Measurements from ENCODE around the gene KRTAP5-3. TPM values are rescaled to one million over a fixed set of nuclear protein-coding genes. Genes with fewer than 3 reads are reported as not detected.

Gene KRTAP5-3
- total and polyA plus RNA-seq, 2 experiments from 2014 or later = not detected

- H3K27ac ChIP-seq = no peak overlapping the region
- no peak overlapping the region for H2AFZ ChIP-seq
- no peak for DNase-seq
- H4K20me1 ChIP-seq (ENCODE audit: insufficient read depth) = no peaks in the 10 kb centered on the region
- in situ Hi-C loops (cut with MboI) = no loop called here
- no peaks in the 10 kb centered on the region for H3K9me3 ChIP-seq (ENCODE audit: low read depth)
- WGBS, 2 experiments (ENCODE audit: low coverage in 1 of 2, low lambda C conversion rate in 2 of 2, missing lambda C conversion rate in 2 of 2) = 55 to 65% methylated on average over 2 of the region's 2 CpGs
- H3K4me2 ChIP-seq (ENCODE audit: unreplicated experiment) = no peak overlapping the region
- no peak overlapping the region for H3K9ac ChIP-seq
- peaks cover 52% of the 10 kb centered on the region for H3K27me3 ChIP-seq (replicated peaks; ENCODE audit: insufficient read depth)
- H3K36me3 ChIP-seq (ENCODE audit: low read depth) = no peaks in the 10 kb centered on the region
- H3F3A ChIP-seq (ENCODE audit: insufficient read depth) = no peaks in the 10 kb centered on the region
- TF ChIP-seq EZH2phosphoT487 (IDR thresholded peaks at IDR 0.05; ENCODE audit: insufficient read depth, low read depth) (no peak), EZH2 (IDR thresholded peaks at IDR 0.05; ENCODE audit: insufficient read depth, poor library complexity, severe bottlenecking) (no peak)
- no peaks in the 10 kb centered on the region for H3K4me1 ChIP-seq (ENCODE audit: insufficient read depth)
- no peaks in the 10 kb centered on the region for H3K9me2 ChIP-seq (ENCODE audit: insufficient read depth)
- H3K4me3 ChIP-seq = no peak overlapping the region
- H3K79me2 ChIP-seq (ENCODE audit: insufficient read depth) = no peaks in the 10 kb centered on the region
These were observed 29.4 kb upstream of the KRTAP5-3 start for GRCh38 chr11:1637628-1638027.

GRCh38 chr11:1636291-1636950 is 28.2 kb upstream of the KRTAP5-3 start:
- no peak for DNase-seq
- Histone ChIP-seq H2AFZ (no peak overlapping the region), H3K9ac (no peak overlapping the region), H3F3A (ENCODE audit: insufficient read depth) (no peaks in the 10 kb centered on the region), H3K36me3 (ENCODE audit: low read depth) (no peaks in the 10 kb centered on the region), H3K4me1 (ENCODE audit: insufficient read depth) (no peaks in the 10 kb centered on the region), H3K27ac (no peak overlapping the region), H4K20me1 (ENCODE audit: insufficient read depth) (no peaks in the 10 kb centered on the region), H3K27me3 (replicated peaks; ENCODE audit: insufficient read depth) (peaks cover 65% of the 10 kb centered on the region), H3K4me2 (ENCODE audit: unreplicated experiment) (no peak overlapping the region), H3K9me3 (ENCODE audit: low read depth) (no peaks in the 10 kb centered on the region), H3K9me2 (ENCODE audit: insufficient read depth) (no peaks in the 10 kb centered on the region), H3K79me2 (ENCODE audit: insufficient read depth) (no peaks in the 10 kb centered on the region), H3K4me3 (no peak overlapping the region)
- in situ Hi-C loops (cut with MboI) = no loop called here
- no peak for TF ChIP-seq EZH2 (IDR thresholded peaks at IDR 0.05; ENCODE audit: insufficient read depth, poor library complexity, severe bottlenecking)
- TF ChIP-seq EZH2phosphoT487 (IDR thresholded peaks at IDR 0.05; ENCODE audit: insufficient read depth, low read depth) = no peak
- 57 to 60% methylated on average over 19 of the region's 19 CpGs for WGBS, 2 experiments (ENCODE audit: low coverage in 1 of 2, low lambda C conversion rate in 2 of 2, missing lambda C conversion rate in 2 of 2)

- in situ Hi-C loops (cut with MboI) = no loop called here
These were observed 25.6 kb upstream of the KRTAP5-3 start for GRCh38 chr11:1633864-1634263.

GRCh38 chr11:1632053-1632714 is 23.9 kb upstream of the KRTAP5-3 start:
- Histone ChIP-seq H3F3A (ENCODE audit: insufficient read depth) (no peaks in the 10 kb centered on the region), H3K4me1 (ENCODE audit: insufficient read depth) (no peaks in the 10 kb centered on the region), H4K20me1 (ENCODE audit: insufficient read depth) (no peaks in the 10 kb centered on the region), H3K79me2 (ENCODE audit: insufficient read depth) (no peaks in the 10 kb centered on the region), H3K9ac (no peak overlapping the region), H3K36me3 (ENCODE audit: low read depth) (no peaks in the 10 kb centered on the region), H3K9me2 (ENCODE audit: insufficient read depth) (no peaks in the 10 kb centered on the region), H3K27me3 (replicated peaks; ENCODE audit: insufficient read depth) (peaks cover 68% of the 10 kb centered on the region), H3K27ac (no peak overlapping the region), H3K9me3 (ENCODE audit: low read depth) (no peaks in the 10 kb centered on the region), H3K4me3 (no peak overlapping the region), H3K4me2 (ENCODE audit: unreplicated experiment) (no peak overlapping the region), H2AFZ (no peak overlapping the region)
- WGBS, 2 experiments (ENCODE audit: low coverage in 1 of 2, low lambda C conversion rate in 2 of 2, missing lambda C conversion rate in 2 of 2) = 39 to 42% methylated on average over 11 of the region's 11 CpGs
- in situ Hi-C loops (cut with MboI) = no loop called here
- DNase-seq = no peak
- no peak for TF ChIP-seq EZH2 (IDR thresholded peaks at IDR 0.05; ENCODE audit: insufficient read depth, poor library complexity, severe bottlenecking)
- TF ChIP-seq EZH2phosphoT487 (IDR thresholded peaks at IDR 0.05; ENCODE audit: insufficient read depth, low read depth) = no peak

More at GRCh38 chr11:1633864-1634263, 25.6 kb upstream of the KRTAP5-3 start:
- TF ChIP-seq EZH2 (IDR thresholded peaks at IDR 0.05; ENCODE audit: insufficient read depth, poor library complexity, severe bottlenecking) (no peak), EZH2phosphoT487 (IDR thresholded peaks at IDR 0.05; ENCODE audit: insufficient read depth, low read depth) (no peak)
- H3K4me3 ChIP-seq = no peak overlapping the region
- no peak for DNase-seq
- no peak overlapping the region for H3K4me2 ChIP-seq (ENCODE audit: unreplicated experiment)
- WGBS, 2 experiments (ENCODE audit: low coverage in 1 of 2, low lambda C conversion rate in 2 of 2, missing lambda C conversion rate in 2 of 2) = 51 to 62% methylated on average over 10 of the region's 10 CpGs
- no peaks in the 10 kb centered on the region for H4K20me1 ChIP-seq (ENCODE audit: insufficient read depth)
- no peaks in the 10 kb centered on the region for H3K36me3 ChIP-seq (ENCODE audit: low read depth)
- H3K9me3 ChIP-seq (ENCODE audit: low read depth) = no peaks in the 10 kb centered on the region
- H3K4me1 ChIP-seq (ENCODE audit: insufficient read depth) = no peaks in the 10 kb centered on the region
- no peak overlapping the region for H3K9ac ChIP-seq
- no peaks in the 10 kb centered on the region for H3F3A ChIP-seq (ENCODE audit: insufficient read depth)
- H3K9me2 ChIP-seq (ENCODE audit: insufficient read depth) = no peaks in the 10 kb centered on the region
- no peaks in the 10 kb centered on the region for H3K79me2 ChIP-seq (ENCODE audit: insufficient read depth)
- H3K27me3 ChIP-seq (replicated peaks; ENCODE audit: insufficient read depth) = peaks cover 67% of the 10 kb centered on the region
- H2AFZ ChIP-seq = no peak overlapping the region
- H3K27ac ChIP-seq = no peak overlapping the region
